H9 (cell line): Measurements from ENCODE around the gene SCTR. TPM values are rescaled to one million over a fixed set of nuclear protein-coding genes. Genes with fewer than 3 reads are reported as not detected.

Experiments used
- DNase-seq: peaks from one replicate; pipeline ENCODE4 v3.0.0-alpha.2; 2017
- H2AFZ ChIP-seq: one replicate; pipeline ENCODE4 v1.6.1; 2013; ENCODE audit warnings: mild to moderate bottlenecking, low read length, control low read depth, moderate library complexity
- H2AK5ac ChIP-seq: 2 replicates; pipeline ENCODE4 v1.6.1; 2013; ENCODE audit warnings: low read length, control low read depth, mixed read lengths; ENCODE audit not compliant: insufficient read length
- H2BK120ac ChIP-seq: one replicate; pipeline ENCODE4 v1.6.1; 2013; ENCODE audit warnings: low read depth, mild to moderate bottlenecking, low read length, control low read depth, inconsistent platforms; ENCODE audit not compliant: poor library complexity, severe bottlenecking
- H2BK12ac ChIP-seq: 2 replicates; pipeline ENCODE4 v1.6.1; 2013; ENCODE audit warnings: low read length, control low read depth, mixed read lengths, low read depth; ENCODE audit not compliant: insufficient read length
- H2BK15ac ChIP-seq: 2 replicates; pipeline ENCODE4 v1.6.1; 2013; ENCODE audit warnings: low read depth, low read length, control low read depth
- H2BK20ac ChIP-seq: one replicate; pipeline ENCODE4 v1.6.1; 2013; ENCODE audit warnings: low read depth, mild to moderate bottlenecking, low read length, control low read depth, inconsistent platforms; ENCODE audit not compliant: poor library complexity, severe bottlenecking
- H2BK5ac ChIP-seq: 2 replicates; pipeline ENCODE4 v1.6.1; 2013; ENCODE audit warnings: low read length, control low read depth, mixed read lengths; ENCODE audit not compliant: insufficient read length
- H3K14ac ChIP-seq: 2 replicates; pipeline ENCODE4 v1.6.1; 2013; ENCODE audit warnings: low read length, control low read depth; ENCODE audit not compliant: insufficient read depth
- H3K18ac ChIP-seq: 2 replicates; pipeline ENCODE4 v1.6.1; 2013; ENCODE audit warnings: low read depth, mild to moderate bottlenecking, mixed read lengths, low read length, control low read depth; ENCODE audit not compliant: insufficient read length
- H3K23ac ChIP-seq: 2 replicates; pipeline ENCODE4 v1.6.1; 2013; ENCODE audit warnings: low read length, control low read depth, mixed read lengths, low read depth; ENCODE audit not compliant: insufficient read length
- H3K23me2 ChIP-seq: 2 replicates; pipeline ENCODE4 v1.6.1; 2013; ENCODE audit warnings: low read depth, mild to moderate bottlenecking, mixed read lengths, low read length, control low read depth; ENCODE audit not compliant: insufficient read length, poor library complexity, severe bottlenecking
- H3K27ac ChIP-seq: 2 replicates; pipeline ENCODE4 v1.5.1; 2013; ENCODE audit warnings: low read length, control low read depth, mixed read lengths, low read depth; ENCODE audit not compliant: insufficient read length
- H3K27me3 ChIP-seq: 2 replicates; pipeline ENCODE4 v1.6.1; 2013; ENCODE audit warnings: low read length, control low read depth, inconsistent platforms; ENCODE audit not compliant: insufficient read depth
- H3K4ac ChIP-seq: 2 replicates; pipeline ENCODE4 v1.6.1; 2013; ENCODE audit warnings: low read depth, mild to moderate bottlenecking, control low read depth, inconsistent platforms, low read length, moderate library complexity
- H3K4me1 ChIP-seq: 2 replicates; pipeline ENCODE4 v1.6.1; 2013; ENCODE audit warnings: low read length, control low read depth, inconsistent platforms; ENCODE audit not compliant: insufficient read depth
- H3K4me2 ChIP-seq: 2 replicates; pipeline ENCODE4 v1.6.1; 2013; ENCODE audit warnings: low read length, control low read depth, mixed read lengths; ENCODE audit not compliant: insufficient read length, insufficient read depth
- H3K56ac ChIP-seq: 2 replicates; pipeline ENCODE4 v1.6.1; 2013; ENCODE audit warnings: low read depth, mild to moderate bottlenecking, mixed read lengths, low read length, control low read depth; ENCODE audit not compliant: insufficient read length
- H3K79me1 ChIP-seq: 2 replicates; pipeline ENCODE4 v1.6.1; 2013; ENCODE audit warnings: low read depth, mild to moderate bottlenecking, moderate library complexity, low read length, control low read depth, inconsistent platforms; ENCODE audit not compliant: insufficient read depth, poor library complexity, severe bottlenecking
- H3K79me2 ChIP-seq: 2 replicates; pipeline ENCODE4 v1.6.1; 2013; ENCODE audit warnings: low read length, control low read depth, inconsistent platforms; ENCODE audit not compliant: insufficient read depth
- H3K9ac ChIP-seq: 2 replicates; pipeline ENCODE4 v1.6.1; 2013; ENCODE audit warnings: low read length, control low read depth, mixed read lengths; ENCODE audit not compliant: insufficient read length; ENCODE audit errors: extremely low read depth
- H3K9me3 ChIP-seq: one replicate; pipeline ENCODE4 v1.6.1; 2013; ENCODE audit warnings: low read depth, low read length, inconsistent platforms; ENCODE audit not compliant: control insufficient read depth
- H3T11ph ChIP-seq: one replicate; pipeline ENCODE4 v1.6.1; 2013; ENCODE audit warnings: mild to moderate bottlenecking, low read length, control low read depth, inconsistent platforms
- H4K20me1 ChIP-seq: one replicate; pipeline ENCODE4 v1.6.1; 2013; ENCODE audit not compliant: control insufficient read depth, insufficient read length, insufficient read depth
- H4K5ac ChIP-seq: 2 replicates; pipeline ENCODE4 v1.6.1; 2013; ENCODE audit warnings: low read depth, mild to moderate bottlenecking, mixed read lengths, low read length, control low read depth; ENCODE audit not compliant: insufficient read length
- H4K8ac ChIP-seq: replicated peaks from 2 replicates; pipeline ENCODE4 v1.6.1; 2013; ENCODE audit warnings: low read length, control low read depth, mixed read lengths, low read depth; ENCODE audit not compliant: insufficient read length
- H4K91ac ChIP-seq: 2 replicates; pipeline ENCODE4 v1.6.1; 2013; ENCODE audit warnings: low read depth, mild to moderate bottlenecking, moderate library complexity, mixed read lengths, low read length, control low read depth; ENCODE audit not compliant: insufficient read length
- H3K27ac Mint-ChIP-seq, 3 experiments: 2 replicates in 2 of 3; 3 replicates in 1 of 3; pipeline ENCODE4 v1.8.0; 2020 to 2021; ENCODE audit warnings: mixed read lengths in 3 of 3, mild to moderate bottlenecking in 1 of 3, moderate library complexity in 1 of 3
- H3K27me3 Mint-ChIP-seq: 2 replicates; pipeline ENCODE4 v1.8.0; 2021; ENCODE audit warnings: low read depth, mild to moderate bottlenecking, moderate library complexity, mixed read lengths
- H3K36me3 Mint-ChIP-seq, 3 experiments: 2 replicates in 2 of 3; 3 replicates in 1 of 3; pipeline ENCODE4 v1.8.0; 2020 to 2021; ENCODE audit warnings: low read depth in 3 of 3, mixed read lengths in 3 of 3; ENCODE audit not compliant: insufficient read depth in 1 of 3
- H3K4me1 Mint-ChIP-seq, 2 experiments: 2 replicates each; pipeline ENCODE4 v1.8.0; 2020; ENCODE audit warnings: mixed read lengths in 2 of 2
- H3K4me3 Mint-ChIP-seq, 2 experiments: 2 replicates in 1 of 2; 3 replicates in 1 of 2; pipeline ENCODE4 v1.8.0; 2020 to 2021; ENCODE audit warnings: mild to moderate bottlenecking in 2 of 2, mixed read lengths in 2 of 2, moderate library complexity in 1 of 2
- H3K9me3 Mint-ChIP-seq, 2 experiments: 2 replicates in 1 of 2; 3 replicates in 1 of 2; pipeline ENCODE4 v1.8.0; 2020; ENCODE audit warnings: mild to moderate bottlenecking in 2 of 2, mixed read lengths in 2 of 2, moderate library complexity in 1 of 2
- WGBS: extraction: QIAGEN DNeasy Blood & Tissue Kit; methylation state at CpG from one replicate; pipeline ENCODE4 v1.1.7; 2013; ENCODE audit warnings: missing lambda C conversion rate, low lambda C conversion rate, mixed read lengths; ENCODE audit not compliant: insufficient read length; ENCODE audit errors: extremely low coverage; 5-methylcytosine and 5-hydroxymethylcytosine counted together
- total RNA-seq: library from RNA; stranded (reverse); gene quantifications from 2 replicates; pipeline ENCODE4 v1.2.1, GENCODE V29; 2021
- TF ChIP-seq, protein P1 (sequence below): fragments of 200-600 bp; sonication (generic); conservative IDR thresholded peaks from 3 replicates; pipeline ENCODE4 v1.8.0; 2021; ENCODE audit warnings: antibody characterized with exemption, mild to moderate bottlenecking

Gene SCTR
- total RNA-seq, 1 experiment from 2014 or later = not detected

- H2AK5ac ChIP-seq = no peak overlapping the region
- H3K79me2 ChIP-seq = no peaks in the 10 kb centered on the region
- no peak overlapping the region for H2BK15ac ChIP-seq
- H3K79me1 ChIP-seq = no peaks in the 10 kb centered on the region
- no CpG with 5 or more reads among the region's 2 CpGs for WGBS
- H4K20me1 ChIP-seq = no peaks in the 10 kb centered on the region
- no peaks in the 10 kb centered on the region for H3K27me3 ChIP-seq
- H3K56ac ChIP-seq = no peak overlapping the region
- Mint-ChIP-seq H3K27me3 (no peaks in the 10 kb centered on the region; the same call in 1 of the 2 replicates), H3K36me3 (peaks cover 3 to 5% (median 3%) of the 10 kb centered on the region in 3 experiments; a peak in 3 of 7 replicates), H3K27ac (no peak overlapping the region), H3K4me3 (no peak overlapping the region), H3K9me3 (peaks cover 14 to 17% of the 10 kb centered on the region in 2 experiments; a peak in 4 of 5 replicates), H3K4me1 (no peaks in the 10 kb centered on the region)
- no peak overlapping the region for H3T11ph ChIP-seq
- H2BK12ac ChIP-seq = no peak overlapping the region
- no peak overlapping the region for H4K91ac ChIP-seq
- no peak overlapping the region for H4K5ac ChIP-seq
- H2BK5ac ChIP-seq = no peak overlapping the region
- H3K4me2 ChIP-seq = no peak overlapping the region
- H3K23me2 ChIP-seq = no peaks in the 10 kb centered on the region
- H3K27ac ChIP-seq = no peak overlapping the region
- H3K4ac ChIP-seq = no peak overlapping the region
- no peak overlapping the region for H4K8ac ChIP-seq
- H3K18ac ChIP-seq = no peak overlapping the region
- H3K4me1 ChIP-seq = no peaks in the 10 kb centered on the region
- H2BK120ac ChIP-seq = no peak overlapping the region
- H3K9ac ChIP-seq = no peak overlapping the region
- H2AFZ ChIP-seq = no peak overlapping the region
- no peak overlapping the region for H3K23ac ChIP-seq
- TF ChIP-seq, protein P1, sequence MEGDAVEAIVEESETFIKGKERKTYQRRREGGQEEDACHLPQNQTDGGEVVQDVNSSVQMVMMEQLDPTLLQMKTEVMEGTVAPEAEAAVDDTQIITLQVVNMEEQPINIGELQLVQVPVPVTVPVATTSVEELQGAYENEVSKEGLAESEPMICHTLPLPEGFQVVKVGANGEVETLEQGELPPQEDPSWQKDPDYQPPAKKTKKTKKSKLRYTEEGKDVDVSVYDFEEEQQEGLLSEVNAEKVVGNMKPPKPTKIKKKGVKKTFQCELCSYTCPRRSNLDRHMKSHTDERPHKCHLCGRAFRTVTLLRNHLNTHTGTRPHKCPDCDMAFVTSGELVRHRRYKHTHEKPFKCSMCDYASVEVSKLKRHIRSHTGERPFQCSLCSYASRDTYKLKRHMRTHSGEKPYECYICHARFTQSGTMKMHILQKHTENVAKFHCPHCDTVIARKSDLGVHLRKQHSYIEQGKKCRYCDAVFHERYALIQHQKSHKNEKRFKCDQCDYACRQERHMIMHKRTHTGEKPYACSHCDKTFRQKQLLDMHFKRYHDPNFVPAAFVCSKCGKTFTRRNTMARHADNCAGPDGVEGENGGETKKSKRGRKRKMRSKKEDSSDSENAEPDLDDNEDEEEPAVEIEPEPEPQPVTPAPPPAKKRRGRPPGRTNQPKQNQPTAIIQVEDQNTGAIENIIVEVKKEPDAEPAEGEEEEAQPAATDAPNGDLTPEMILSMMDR = no peak
- no peak overlapping the region for H3K14ac ChIP-seq
- no peaks in the 10 kb centered on the region for H3K9me3 ChIP-seq
- no peak for DNase-seq
- H2BK20ac ChIP-seq = no peak overlapping the region
Measured at GRCh38 chr2:119565481-119565880, 41.2 kb upstream of the SCTR start.
